Stomach (tissue), 9 donors: Measurements from ENCODE around the gene TMEM120A. TPM values are rescaled to one million over a fixed set of nuclear protein-coding genes. Genes with fewer than 3 reads are reported as not detected.

ENCODE experiments used
- DNase-seq, 2 donors: peaks; one replicate each; pipeline versions ENCODE4 v3.0.0 to v3.0.0-alpha.2; 2013 to 2019
- H3K27ac ChIP-seq, 5 donors: fragments of 200-600 bp in 4 of 5; sonication (generic) in 4 of 5; one replicate each; pipeline ENCODE4 v1.5.1; 2013 to 2019; ENCODE audit warnings: mild to moderate bottlenecking in 1 of 5, moderate library complexity in 1 of 5
- H3K27me3 ChIP-seq, 3 donors: fragments of 200-600 bp; sonication (generic); one replicate each; pipeline ENCODE4 v1.5.1; 2017 to 2019; ENCODE audit warnings: mixed run types in 1 of 3
- H3K36me3 ChIP-seq, 4 donors: fragments of 200-600 bp; sonication (generic); 1 replicate in 3 of 4; 2 replicates in 1 of 4; pipeline ENCODE4 v1.5.1; 2016 to 2019
- H3K4me1 ChIP-seq, 4 donors: fragments of 200-600 bp; sonication (generic); one replicate each; pipeline ENCODE4 v1.5.1; 2016 to 2019
- H3K4me3 ChIP-seq, 4 donors: fragments of 200-600 bp; sonication (generic) in 3 of 4; one replicate each; pipeline ENCODE4 v1.5.1; 2016 to 2019; ENCODE audit warnings: mild to moderate bottlenecking in 1 of 4
- H3K9me3 ChIP-seq, 4 donors: fragments of 200-600 bp; sonication (generic); one replicate each; pipeline ENCODE4 v1.5.1; 2016 to 2019
- CTCF ChIP-seq, 7 experiments: fragments of 450-650 bp in 4 of 7; fragments of 200-600 bp in 3 of 7; sonication (generic) in 3 of 7; IDR thresholded peaks; one replicate each; pipeline ENCODE4 v1.5.1; 2016 to 2019; ENCODE audit warnings: antibody characterized with exemption in 7 of 7, control low read depth in 2 of 7, mild to moderate bottlenecking in 1 of 7
- EP300 ChIP-seq: sonication (generic); formaldehyde crosslinking; IDR thresholded peaks from one replicate; pipeline ENCODE4 v1.6.1; 2017; ENCODE audit warnings: antibody characterized with exemption
- POLR2A ChIP-seq, 4 donors: fragments of 450-650 bp; IDR thresholded peaks; one replicate each; pipeline ENCODE4 v1.6.1; 2016; ENCODE audit warnings: antibody characterized with exemption in 4 of 4, control low read depth in 2 of 4, mild to moderate bottlenecking in 1 of 4, moderate library complexity in 1 of 4
- POLR2AphosphoS5 ChIP-seq, 3 donors: sonication (generic); formaldehyde crosslinking; IDR thresholded peaks; one replicate each; pipeline ENCODE4 v1.6.1; 2016; ENCODE audit warnings: antibody characterized with exemption in 3 of 3
- WGBS, 5 donors: extraction: QIAGEN DNeasy Blood & Tissue Kit in 3 of 5; methylation state at CpG; one replicate each; pipeline versions ENCODE4 v1.1.5 to v1.1.7; 2013 to 2018; 5-methylcytosine and 5-hydroxymethylcytosine counted together
- intact Hi-C: fragments of 100-400 bp; cut with DNase I; formaldehyde crosslinking; loops from one replicate; pipeline ENCODE4 v1.15.1; 2023; ENCODE audit warnings: low total_unique reads
- polyA plus RNA-seq, 3 donors: library from polyadenylated mRNA; stranded (reverse); fragments of 200-250 nt; gene quantifications; one replicate each; pipeline ENCODE4 v1.2.3, GENCODE V29; 2013
- total RNA-seq, 5 donors: library from RNA; depleted of rRNA; stranded (reverse); fragments of >200 nt; gene quantifications; one replicate each; pipeline versions ENCODE4 v1.1.0 to v1.2.3, GENCODE V29; 2014 to 2016
- donor health status: healthy with polysubstance abuse.
- donor health status: Bipolar disorder and iron deficiency.
- donor health status: healthy.

TMEM120A gene
- total and polyA plus RNA-seq, 8 donors, result 4.1 to 78.6 (median 43.1) TPM

- Histone ChIP-seq H3K27ac (peak overlapping the region; percentile 65 to 91 (median 84)), H3K36me3 (peaks cover 0 to 8% (median 0%) of the 10 kb centered on the region in 4 donors), H3K9me3 (no peaks in the 10 kb centered on the region), H3K27me3 (no peaks in the 10 kb centered on the region), H3K4me3 (no peak overlapping the region), H3K4me1 (peaks cover 30 to 80% (median 48%) of the 10 kb centered on the region in 4 donors)
- WGBS, 5 donors, result 67 to 80% (median 74%) methylated on average over 8 of the region's 8 CpGs
- peak in 1 of 2 donors; percentile 57 for DNase-seq
- intact Hi-C loops, result no loop called here
- no peak for TF ChIP-seq POLR2A (IDR thresholded peaks at IDR 0.05)
- TF ChIP-seq CTCF (IDR thresholded peaks at IDR 0.05), result no peak
- no peak for TF ChIP-seq EP300
- TF ChIP-seq POLR2AphosphoS5 (IDR thresholded peaks at IDR 0.05), result no peak
Measured at GRCh38 chr7:75946207-75946855, 48.1 kb downstream of the TMEM120A start.

- Histone ChIP-seq H3K27ac (peak overlapping the region; percentile 76 to 91 (median 84)), H3K4me1 (peaks cover 22 to 72% (median 42%) of the 10 kb centered on the region in 4 donors), H3K9me3 (no peaks in the 10 kb centered on the region), H3K27me3 (no peaks in the 10 kb centered on the region), H3K36me3 (peaks cover 0 to 8% (median 2%) of the 10 kb centered on the region in 4 donors), H3K4me3 (no peak overlapping the region)
- intact Hi-C loops, result no loop called here
- peak; percentile 57 to 84 for DNase-seq
- 37 to 68% (median 49%) methylated on average over 8 of the region's 8 CpGs for WGBS, 5 donors
- no peak for TF ChIP-seq EP300
- TF ChIP-seq POLR2AphosphoS5 (IDR thresholded peaks at IDR 0.05), result peak in 2 of 3 donors; percentile 50 to 76
Measured at GRCh38 chr7:75945297-75946168, 48.9 kb downstream of the TMEM120A start.

DNA sequence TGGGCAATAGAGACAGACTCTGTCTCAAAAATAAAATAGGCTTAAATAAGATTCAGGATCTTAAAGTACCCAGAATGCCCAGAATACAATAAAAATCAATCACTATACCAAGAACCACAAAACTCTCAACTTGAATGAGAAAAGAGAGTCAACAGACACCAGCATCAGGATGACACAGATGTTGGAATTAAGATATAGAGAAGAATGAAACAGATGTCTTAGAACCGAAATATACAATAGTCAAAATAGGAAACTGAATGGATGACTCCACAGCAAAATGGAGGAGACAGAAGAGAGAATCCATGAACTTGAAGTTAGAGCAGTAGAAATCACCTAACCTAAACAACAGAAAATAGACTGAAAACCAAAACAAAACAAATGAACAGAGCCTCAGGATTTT is 49.9 kb downstream of the TMEM120A start:
- no peak for TF ChIP-seq POLR2AphosphoS5 (IDR thresholded peaks at IDR 0.05)
- TF ChIP-seq EP300, result no peak
- no peak for TF ChIP-seq CTCF (IDR thresholded peaks at IDR 0.05)
- TF ChIP-seq POLR2A (IDR thresholded peaks at IDR 0.05), result no peak
- 92 to 100% (median 96%) methylated on average over 1 of the region's 1 CpG for WGBS, 5 donors
- Histone ChIP-seq H3K27me3 (no peaks in the 10 kb centered on the region), H3K36me3 (peaks cover 0 to 8% (median 5%) of the 10 kb centered on the region in 4 donors), H3K4me1 (peaks cover 18 to 62% (median 37%) of the 10 kb centered on the region in 4 donors), H3K4me3 (no peak overlapping the region), H3K9me3 (no peaks in the 10 kb centered on the region), H3K27ac (peak overlapping the region; percentile 34 to 91 (median 84))
- DNase-seq, result no peak
- intact Hi-C loops, result no loop called here

DNA sequence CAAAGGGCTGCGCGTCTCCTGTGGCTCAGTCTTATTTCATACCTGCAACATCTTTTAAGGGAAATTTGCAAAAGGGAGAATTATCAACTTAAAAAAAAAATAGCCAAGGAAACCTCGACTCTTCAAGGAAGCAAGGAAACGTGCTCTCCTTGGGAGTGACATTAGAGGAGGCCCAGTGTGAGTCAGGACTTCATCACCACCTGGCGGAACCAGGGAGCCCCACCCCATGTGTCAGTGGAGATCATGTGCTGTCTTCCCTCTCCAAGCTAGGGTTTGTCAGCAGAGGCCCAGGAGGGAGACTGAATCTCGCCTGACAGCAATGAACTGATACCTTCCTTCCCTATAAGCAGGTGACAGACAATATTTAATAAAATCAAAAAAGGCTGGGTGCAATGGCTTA is 50.5 kb downstream of the TMEM120A start:
- H3K27ac ChIP-seq, result peak overlapping the region; percentile 34 to 91 (median 84)
- H3K4me3 ChIP-seq, result no peak overlapping the region
- H3K36me3 ChIP-seq, result peaks cover 0 to 11% (median 5%) of the 10 kb centered on the region in 4 donors
- TF ChIP-seq POLR2AphosphoS5 (IDR thresholded peaks at IDR 0.05) (peak in 2 of 3 donors; percentile 28 to 48), EP300 (no peak), POLR2A (IDR thresholded peaks at IDR 0.05) (no peak), CTCF (IDR thresholded peaks at IDR 0.05) (no peak)
- peak; percentile 59 to 60 for DNase-seq
- peaks cover 18 to 56% (median 35%) of the 10 kb centered on the region in 4 donors for H3K4me1 ChIP-seq
- no peaks in the 10 kb centered on the region for H3K9me3 ChIP-seq
- H3K27me3 ChIP-seq, result no peaks in the 10 kb centered on the region
- intact Hi-C loops, result no loop called here
- 74 to 86% (median 82%) methylated on average over 6 of the region's 6 CpGs for WGBS, 5 donors
